GM19467 (cell line): ENCODE data around the gene SHISA5.
"Not testable (repeated sequence)": the region's sequence is repeated elsewhere in the genome, so short reads cannot be mapped to it uniquely, and the experiment has no call there.

Experiments
- ATAC-seq: cut with Tn5 transposase; IDR thresholded peaks from one replicate; pipeline ENCODE4 v1.9.1; 2021; ENCODE audit warnings: mild to moderate bottlenecking, moderate library complexity; ENCODE audit not compliant: unreplicated experiment

The SHISA5 gene

DNA sequence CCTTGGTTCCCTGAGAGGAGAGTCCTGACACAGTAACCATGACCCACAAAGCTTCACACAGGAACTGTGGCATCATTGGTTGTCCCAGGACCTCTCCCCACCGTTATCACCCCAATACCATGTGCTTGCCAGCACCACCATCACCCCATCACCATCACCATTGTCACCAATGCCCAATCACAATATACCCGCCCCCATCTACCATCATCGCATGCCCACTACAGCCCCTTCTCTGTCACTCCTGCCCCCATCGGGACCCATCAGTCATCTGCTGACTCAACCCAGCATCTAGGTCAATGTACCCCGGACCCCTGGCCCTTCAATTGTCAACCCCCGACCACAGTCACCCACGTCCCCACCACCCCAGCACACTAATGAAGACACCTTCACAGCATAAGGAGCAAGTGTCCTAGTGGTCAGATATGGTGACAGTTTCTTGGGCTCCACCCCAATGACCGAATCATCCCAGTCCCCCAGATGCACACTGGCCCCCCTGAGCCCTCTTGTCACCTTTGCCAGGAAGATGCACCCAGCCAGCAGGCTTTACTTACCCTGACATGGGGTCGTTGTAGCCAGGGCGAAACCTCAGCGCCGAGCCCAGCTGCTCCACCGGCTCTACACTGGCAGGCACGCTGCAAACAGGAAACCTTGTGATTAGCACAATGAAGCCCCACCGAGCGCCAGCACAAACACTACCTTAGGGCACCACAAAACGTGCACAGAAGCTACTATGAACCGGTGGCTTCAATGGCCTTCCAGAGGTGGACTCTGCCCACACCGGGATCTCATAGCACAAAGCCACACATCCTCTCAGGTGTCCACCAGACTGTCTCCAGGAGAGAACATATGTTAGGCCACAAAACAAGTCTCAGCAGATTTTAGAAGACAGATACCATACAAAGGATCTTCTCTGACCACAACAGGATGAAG is 25.1 kb downstream of the SHISA5 start:
- no peak for ATAC-seq

DNA sequence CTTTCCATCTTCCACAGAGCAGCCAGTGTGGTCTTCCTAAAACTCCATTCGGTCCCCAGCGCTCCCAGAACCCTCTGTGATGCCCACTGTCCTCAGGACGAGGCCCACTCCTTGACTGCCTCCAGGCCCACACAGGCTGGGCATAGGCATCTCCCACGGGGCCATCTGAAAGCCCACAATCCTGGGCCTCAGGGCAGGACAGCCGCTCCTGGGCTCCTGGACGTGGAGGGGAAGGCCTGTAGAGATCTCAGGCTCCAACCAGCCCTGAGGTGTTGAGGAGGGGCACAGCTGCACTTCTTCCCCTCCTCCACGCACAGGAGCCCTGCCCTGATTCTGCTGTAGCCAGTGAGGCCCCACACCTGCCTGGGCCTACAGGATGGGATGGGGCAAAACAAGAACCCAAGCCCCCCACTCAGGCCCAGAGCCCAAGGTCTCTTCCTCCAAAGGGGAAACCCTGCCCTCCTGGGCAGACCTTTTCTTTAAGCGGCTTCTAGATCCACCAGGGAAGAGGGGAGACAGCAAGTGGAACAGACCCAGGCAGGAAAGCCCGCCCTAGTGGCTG is 25.9 kb downstream of the SHISA5 start:
- no peak for ATAC-seq

DNA sequence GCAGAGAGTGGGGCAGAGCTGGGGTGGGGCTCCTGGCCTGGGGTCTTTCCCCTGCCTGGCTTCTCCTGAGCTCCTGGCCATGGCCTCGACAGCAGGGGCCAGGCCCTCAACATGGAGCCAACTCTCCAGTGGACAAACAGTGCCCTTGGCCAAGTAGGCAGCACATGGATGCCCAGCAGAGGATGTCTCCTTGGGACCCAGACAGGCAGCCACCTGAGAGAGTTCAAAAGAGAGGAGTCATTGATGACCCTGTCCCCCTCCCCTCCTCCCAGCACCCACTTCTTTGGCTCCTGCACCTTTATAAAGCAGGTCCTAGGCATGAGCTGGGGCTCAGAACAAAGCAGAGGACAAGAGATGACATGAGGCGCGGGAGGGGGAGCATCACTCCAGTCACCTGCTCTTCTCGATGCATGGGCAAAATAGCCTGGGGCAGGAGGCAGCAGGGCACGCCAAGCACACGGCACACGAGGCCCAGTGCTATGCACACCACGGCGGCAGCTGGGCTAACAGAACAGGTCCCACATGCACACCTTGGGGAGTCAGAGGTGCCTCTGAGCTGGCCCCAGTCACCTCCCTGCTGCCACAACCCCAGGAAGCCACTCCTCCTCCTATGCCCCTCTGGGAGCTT is 27.4 kb downstream of the SHISA5 start:
- ATAC-seq: no peak

DNA sequence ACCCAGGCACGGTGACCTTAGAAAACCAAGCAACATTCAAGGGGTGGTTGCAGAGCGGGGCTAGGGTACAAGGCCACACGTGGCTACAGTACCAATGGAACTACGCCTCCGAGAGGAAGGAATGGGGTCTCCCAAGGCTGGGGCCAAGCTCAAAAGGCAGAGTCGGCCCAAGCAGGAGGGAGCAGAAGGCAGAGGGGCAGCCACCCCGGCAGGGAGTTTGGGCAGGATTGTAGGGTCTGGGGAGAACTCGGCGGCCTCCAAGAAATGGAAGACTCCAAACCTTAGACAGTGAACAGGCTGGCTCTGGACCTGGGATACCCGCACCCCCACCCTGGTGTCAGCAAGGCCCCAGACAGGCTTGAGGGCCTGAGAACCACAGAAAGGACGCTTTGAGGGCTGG is 28.8 kb downstream of the SHISA5 start:
- ATAC-seq: no peak

DNA sequence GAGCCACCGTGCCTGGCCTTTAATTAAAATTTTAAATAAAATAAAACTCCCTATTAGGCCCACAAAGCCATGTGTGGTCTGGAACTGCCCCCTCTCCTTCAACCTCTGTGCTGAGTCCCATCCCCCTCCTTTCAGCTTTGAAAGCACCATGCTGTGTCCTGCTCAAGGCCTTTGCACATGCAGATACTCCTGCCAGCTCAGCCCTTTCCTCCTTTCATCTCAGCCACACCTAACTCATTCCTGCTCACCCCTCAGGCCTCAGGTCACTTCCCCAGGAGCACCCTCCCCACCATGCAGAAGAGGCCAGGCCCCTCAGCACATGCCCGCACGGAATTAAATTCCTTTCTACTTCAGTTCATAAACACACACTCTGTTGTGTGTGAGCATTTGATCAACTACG is 29.4 kb downstream of the SHISA5 start:
- ATAC-seq: no peak

DNA sequence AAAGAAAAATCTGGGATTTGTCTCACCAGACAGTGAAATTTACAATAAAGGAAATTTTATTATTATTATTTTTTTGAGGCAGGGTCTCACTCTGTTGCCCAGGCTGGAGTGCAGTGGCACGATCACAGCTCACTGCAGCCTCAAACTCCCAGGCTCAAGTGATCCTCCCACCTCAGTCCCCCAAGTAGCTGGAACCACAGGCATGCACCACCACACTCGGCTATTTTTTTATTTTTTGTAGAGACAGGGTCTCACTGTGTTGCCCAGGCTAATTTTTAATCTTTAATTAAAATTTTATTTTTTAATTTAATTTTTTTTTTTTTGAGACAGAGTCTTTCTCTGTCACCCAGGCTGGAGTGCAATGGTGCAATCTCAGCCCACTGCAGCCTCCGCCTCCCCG is 29.9 kb downstream of the SHISA5 start:
- not testable (repeated sequence) for ATAC-seq

DNA sequence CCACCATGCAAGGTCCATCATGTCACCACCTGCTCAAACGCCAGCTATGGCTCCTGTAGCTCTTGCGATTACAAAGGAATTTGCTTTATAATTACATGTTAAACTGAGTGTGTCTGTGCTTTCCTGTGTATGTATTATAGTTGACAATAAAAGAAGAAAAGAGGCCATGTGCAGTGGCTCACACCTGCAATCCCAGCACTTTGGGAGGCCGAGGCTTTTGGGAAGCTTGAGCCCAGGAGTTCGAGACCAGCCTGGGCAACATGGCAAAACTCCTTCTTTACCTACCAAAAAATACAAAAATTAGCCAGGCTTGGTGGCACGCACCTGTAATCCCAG is 30.4 kb downstream of the SHISA5 start:
- no peak for ATAC-seq

DNA sequence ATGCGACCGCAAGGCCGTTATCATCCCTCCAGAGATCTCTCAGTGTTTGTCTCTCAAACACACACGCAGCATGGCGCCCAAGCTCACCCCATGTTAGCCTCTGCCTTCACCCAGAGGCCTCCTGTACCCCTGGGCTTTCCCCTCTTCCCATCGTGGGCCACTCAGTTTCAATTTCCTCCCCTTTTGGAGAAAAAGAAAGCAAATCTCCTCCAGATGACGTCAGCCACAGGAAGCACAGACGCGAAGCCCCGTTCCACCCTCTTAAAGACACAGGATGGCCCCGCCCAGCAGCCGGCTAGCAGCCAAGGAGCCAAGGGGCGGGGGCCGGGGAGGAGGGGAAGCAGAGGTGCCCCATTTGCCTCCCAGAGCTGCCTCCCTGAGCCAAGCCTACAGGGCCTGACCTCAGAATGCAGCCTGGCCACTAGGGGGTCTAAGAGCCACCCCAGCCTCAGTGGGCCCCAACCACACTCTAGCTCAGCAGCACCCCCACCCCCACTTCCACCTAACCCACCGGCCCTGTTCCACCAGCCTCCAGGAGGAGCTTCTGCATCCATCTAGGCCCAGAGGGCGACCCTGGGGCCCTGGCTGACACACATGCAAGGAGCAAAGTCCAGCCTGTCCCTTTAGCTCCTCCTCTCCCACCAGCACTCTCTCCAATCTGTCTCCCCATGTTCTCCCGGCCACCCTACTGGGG is 30.9 kb downstream of the SHISA5 start:
- peak; percentile 67 for ATAC-seq

DNA sequence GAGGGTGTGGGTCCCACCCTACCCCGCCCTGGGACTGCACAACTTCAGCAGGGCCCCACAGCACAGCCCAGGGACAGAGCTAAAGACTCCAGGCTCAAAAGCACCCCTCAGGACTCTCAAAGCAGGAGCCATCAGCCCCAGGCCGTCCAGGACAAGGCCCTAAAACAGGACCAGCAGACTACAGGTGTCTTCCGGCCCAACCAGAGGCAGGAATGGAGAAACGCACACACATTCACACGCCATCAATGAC is 31.4 kb downstream of the SHISA5 start:
- ATAC-seq: peak; percentile 29

DNA sequence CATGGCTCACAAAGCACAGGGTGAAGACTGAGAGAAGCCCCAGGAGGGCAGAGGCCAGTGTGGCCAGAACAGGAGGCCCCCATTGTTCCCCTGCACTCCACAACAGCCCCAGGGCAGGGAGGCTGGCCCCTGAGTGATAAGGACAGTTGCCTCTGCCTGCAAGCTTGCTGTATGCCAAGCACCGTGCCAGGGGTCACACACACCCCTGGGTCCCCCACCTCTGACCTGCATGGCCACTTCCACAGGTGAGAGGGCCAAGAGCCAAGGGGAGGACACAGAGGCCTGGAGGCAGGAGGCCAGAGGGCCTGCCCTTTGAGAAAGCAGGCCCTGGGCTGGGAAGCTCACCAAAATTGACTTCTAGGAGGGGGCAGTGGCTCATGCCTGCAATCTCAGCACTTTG is 33.7 kb downstream of the SHISA5 start:
- ATAC-seq: no peak

DNA sequence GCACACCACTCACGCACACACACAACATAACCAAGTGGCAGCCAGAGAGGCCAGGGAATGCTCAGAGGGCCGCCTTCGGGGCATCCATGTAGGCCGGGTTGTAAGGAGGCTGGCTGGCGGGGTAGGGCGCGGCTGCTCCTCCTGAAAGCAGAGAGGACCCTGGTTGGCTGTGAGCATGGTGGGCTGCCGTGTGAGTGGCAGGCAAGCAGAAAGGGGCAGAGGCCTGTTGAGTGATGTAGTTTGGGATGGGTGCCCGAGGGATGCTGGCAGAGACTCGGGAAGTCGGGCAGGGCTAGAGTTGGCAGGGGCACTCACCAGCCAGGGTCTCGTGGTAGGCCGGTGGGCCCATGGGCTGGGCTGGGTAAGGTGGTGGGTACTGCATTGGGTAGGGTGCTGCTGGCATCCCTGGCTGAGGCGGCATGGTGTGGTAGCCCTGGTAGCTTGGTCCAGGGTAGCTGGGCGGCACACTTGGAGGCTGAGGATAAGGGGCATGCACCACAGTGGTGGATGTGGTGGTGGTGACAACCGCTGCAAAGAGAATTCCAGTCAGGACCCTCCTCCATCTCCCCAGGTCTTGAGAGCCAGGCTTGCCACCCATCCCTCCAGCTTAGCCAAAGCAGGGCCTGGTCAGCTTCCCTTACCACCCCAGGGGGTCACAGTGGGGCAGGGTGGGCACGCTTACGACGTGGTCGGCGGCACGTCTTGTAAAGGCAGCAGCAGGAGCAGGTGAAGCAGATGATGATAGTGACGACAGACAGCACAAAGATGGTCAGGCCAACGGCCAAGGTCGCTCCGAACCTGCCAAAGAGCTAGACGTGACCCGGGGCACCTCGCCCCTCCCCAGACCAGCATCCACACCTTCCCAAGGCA is 34.7 kb downstream of the SHISA5 start:
- no peak for ATAC-seq

DNA sequence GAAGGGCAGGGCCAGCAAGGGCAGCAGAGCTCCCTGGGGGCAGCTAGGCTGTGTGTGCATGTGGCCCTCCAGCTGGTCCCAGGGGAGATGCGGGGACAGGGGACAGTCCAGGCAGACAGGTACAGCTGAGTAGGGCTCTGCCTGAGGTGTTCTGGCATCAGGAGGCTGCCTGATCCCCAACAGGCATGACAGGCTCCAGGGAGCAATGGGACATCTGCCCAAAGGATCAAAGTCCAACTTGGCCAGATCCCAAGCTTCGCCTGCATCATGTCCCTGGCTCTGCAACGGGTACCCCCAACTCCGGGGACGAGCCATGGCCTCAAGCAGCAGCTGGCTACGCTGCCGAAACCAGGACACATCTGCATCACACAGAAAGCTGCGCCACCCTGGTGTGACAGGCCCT is 35.6 kb downstream of the SHISA5 start:
- ATAC-seq: no peak

DNA sequence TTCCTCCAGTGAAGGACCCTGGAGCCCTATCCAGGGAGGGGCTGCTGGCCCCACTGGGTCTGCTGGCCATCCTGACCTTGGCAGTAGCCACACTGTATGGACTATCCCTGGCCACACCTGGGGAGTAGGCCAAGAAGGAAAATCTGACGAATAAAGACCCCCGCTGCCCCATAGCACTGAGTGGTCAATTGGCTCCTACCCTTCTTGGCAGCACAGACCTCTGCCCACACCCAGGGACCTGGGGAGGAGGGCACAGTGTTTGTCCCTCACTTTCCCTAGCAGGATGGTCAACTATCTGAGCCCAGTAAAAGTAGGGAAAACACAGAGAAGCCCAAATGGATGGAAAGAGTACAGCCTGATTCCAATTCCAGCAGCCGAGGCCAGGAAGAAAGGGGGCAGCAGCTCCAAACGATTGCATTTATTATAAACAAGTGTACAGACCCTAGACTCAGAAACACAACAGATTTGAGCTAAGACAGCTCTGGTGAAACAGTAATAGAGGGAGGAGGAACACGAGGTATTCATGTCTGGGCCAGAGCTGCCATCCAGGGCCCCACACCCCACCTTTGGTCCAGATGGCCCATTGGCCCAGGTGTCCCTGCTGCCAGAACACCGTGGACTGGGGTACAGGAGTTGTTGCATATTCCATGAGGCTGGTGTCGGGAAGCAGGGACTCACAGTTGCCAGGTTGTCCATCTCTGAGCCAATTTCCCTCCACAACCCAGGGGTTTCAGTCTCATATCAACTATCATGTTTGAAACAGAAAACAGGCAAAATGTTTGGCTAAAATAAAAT is 36.3 kb downstream of the SHISA5 start:
- no peak for ATAC-seq

DNA sequence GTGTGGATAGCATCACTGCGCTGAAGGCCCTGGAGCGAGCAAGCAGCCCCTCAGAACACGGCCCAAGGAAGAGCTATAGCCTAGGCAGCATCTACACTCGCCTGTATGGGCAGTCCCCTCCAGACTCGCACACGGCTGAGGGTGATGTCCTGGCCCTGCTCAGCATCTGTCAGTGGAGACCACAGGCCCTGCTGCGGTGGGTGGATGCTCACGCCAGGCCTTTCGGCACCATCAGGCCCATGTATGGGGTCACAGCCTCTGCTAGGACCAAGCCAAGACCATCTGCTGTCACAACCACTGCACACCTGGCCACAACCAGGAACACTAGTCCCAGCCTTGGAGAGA is 36.9 kb downstream of the SHISA5 start:
- no peak for ATAC-seq

DNA sequence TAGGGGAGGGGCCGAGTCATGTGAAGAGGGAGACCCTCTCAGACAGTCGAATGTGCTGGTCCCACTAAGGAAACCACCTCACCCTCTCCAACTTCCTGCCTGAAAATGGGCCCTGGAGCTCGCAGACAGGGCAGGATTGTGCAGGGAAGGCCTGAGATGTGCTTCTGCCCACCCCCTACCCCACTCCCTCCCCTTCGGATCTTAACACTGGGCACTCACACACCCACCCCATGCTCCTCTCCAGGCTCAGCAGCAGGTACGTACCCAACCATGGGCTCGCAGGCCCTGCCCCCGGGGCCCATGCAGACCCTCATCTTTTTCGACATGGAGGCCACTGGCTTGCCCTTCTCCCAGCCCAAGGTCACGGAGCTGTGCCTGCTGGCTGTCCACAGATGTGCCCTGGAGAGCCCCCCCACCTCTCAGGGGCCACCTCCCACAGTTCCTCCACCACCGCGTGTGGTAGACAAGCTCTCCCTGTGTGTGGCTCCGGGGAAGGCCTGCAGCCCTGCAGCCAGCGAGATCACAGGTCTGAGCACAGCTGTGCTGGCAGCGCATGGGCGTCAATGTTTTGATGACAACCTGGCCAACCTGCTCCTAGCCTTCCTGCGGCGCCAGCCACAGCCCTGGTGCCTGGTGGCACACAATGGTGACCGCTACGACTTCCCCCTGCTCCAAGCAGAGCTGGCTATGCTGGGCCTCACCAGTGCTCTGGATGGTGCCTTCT is 37.4 kb downstream of the SHISA5 start:
- no peak for ATAC-seq

DNA sequence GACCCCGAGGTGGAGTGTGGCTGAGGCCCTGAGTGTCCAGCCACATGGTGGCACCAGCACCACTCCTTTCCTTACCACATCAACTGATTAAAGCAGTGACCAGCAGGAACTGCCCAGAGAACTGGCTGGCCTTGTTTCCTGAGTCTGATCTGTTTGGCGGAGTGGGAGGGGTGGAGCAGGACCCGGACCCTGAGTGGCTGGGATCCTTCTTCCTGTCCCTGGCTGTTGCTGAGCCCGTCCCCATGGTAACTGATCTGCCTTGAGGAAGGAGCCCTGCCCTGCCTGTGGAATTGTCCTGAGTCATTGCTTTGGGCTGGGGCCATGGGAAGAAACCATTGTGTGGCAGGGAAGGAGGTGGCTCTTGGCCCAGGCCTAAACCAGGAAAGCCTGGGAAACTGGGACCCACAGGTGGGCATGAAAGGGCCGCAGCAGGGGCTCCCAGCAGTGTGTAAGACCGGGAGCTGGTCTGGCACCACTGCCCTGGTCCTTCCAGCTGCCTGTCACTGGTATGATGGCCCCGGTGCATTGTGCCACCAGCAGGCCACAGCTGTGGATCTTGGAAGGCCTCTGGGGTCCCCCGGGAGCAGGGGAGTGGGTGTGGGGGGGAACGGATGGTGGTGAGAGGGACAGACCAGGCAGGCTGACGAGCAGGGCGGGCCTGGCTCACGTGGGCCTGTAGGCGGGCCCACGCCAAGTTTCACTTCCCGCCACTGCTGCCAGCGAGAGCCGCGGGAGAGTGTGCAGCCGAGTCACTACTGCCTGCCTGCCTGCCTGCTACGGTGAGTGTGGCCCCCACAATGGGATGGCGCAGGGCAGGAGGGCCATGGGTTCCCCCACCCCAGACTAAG is 38.2 kb downstream of the SHISA5 start:
- ATAC-seq: peak; percentile 49

DNA sequence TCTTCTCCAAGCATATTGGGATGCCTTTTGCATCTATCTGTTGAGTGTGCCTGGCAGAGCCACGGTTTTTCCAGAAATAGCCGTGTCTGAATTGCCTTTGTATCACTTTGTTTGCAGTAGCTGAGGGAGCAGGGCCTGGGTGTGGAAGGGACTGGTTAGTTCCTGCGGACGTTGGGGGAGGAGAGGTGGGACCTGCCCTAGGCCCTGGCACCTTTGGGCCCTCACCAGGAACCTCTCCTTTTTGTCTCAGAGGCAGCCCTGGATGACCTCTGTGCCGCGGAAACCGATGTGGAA is 38.8 kb downstream of the SHISA5 start:
- ATAC-seq: no peak

DNA sequence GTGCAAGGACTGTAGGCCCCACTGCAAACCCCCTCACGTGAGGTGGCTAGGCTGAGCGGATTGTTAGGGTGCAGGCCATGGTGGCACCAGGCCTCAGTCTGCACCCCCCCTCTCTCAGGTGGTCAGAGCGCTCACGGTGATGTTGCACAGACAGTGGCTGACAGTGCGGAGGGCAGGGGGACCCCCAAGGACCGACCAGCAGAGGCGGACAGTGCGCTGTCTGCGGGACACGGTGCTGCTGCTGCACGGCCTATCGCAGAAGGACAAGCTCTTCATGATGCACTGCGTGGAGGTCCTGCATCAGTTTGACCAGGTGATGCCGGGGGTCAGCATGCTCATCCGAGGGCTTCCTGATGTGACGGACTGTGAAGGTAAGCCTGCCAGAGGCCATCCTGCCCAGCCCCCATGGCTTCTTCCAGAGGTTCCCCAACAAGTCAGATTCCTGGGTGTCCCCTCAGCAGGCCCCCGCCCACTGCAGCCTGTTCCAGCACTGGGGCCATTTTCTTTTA is 39.2 kb downstream of the SHISA5 start:
- no peak for ATAC-seq

DNA sequence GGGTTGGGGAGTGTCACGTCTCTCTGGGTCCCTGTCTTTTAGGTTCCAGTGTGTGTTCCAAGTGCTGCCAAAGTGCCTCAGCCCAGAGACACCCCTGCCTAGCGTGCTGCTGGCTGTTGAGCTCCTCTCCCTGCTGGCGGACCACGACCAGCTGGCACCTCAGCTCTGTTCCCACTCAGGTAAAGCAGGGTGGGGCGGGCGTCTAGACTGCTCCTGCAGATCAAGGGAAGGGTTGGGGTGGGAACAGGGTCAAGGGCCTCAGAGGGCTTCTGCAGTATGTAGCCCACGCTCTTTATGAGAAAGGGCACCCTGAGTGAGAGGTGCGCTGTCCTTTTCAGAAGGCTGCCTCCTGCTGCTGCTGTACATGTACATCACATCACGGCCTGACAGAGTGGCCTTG is 40.3 kb downstream of the SHISA5 start:
- no peak for ATAC-seq
